GM19452 (cell line): ENCODE results near the gene FGG.
A peak's percentile ranks its signal among the peaks of the same experiment; 100 is the strongest.

Source experiments
- ATAC-seq: cut with Tn5 transposase; IDR thresholded peaks from one replicate; pipeline ENCODE4 v1.9.1; 2021; ENCODE audit not compliant: unreplicated experiment

Gene FGG

DNA sequence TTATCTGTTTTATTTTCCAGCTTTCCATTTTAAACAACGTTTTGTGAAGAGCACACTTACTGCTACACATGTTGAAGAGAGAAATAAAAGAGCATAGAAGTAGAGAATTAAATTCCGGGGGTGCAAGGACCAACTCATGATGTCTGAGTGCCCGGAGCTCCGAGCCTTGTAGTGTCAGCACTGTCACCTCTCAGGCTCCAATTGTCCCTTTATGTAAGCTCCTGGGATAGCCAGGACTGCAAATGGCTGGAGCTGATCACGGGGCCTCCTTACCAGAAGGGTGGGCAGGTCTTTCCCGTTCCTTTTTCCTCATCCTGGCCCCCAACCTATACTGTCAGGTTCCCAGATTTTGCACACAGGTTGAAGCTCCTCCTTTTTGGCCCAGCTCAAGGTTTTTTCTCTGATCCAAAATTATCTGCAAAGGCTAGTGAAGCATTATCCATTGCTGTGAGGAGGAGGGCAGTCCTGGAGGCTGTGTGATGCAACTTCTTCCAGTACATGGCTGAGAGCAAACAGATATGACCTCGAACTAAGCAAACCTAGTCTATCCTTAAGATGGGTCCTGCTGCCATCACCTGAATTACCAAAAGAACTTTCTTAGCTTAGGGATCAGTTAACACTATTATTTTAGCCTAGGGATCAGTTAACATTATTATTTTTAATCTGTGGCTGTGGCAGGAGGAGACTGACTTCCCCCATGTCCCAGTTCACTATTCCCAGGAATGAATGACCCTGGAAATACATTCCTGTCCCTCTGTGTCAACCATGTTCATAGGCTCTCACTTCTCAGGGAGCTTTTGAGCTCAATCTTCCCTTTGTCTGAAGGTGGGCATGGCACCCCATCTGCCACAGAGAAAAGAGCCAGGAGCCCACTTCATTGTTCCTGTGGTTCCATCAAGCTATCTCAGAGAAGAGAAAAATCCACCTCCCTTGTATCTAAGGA lies at the start of gene FGG:
Gene FGG (minus strand): TSS at position 185 of the 943 bp plus-strand sequence. CDS start 47 bp downstream, at position 138.
- ATAC-seq: no peak

- ATAC-seq: no peak
These were observed 47.6 kb upstream of the FGG start for GRCh38 chr4:154660052-154660451.

GRCh38 chr4:154658680-154659405 lies 46.4 kb upstream of the FGG start:
- no peak for ATAC-seq

DNA sequence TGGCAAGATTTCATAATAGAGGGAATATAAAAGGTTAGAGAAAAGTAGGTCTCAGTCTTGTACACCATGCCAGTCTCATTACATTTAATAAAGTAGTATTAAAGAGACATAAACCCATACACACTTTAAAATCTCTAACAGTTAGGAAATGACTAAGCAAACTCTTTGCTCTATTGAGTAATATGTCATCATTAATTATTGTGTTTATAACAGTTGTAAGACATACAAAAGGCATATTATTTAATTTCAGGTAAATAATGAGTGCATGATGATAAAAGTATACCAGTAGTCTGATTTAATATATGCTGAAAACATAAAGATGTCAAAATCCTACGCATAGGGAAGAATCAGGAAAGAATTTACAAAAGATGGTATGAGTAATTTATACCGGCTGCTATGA lies 31.0 kb upstream of the FGG start:
- no peak for ATAC-seq

DNA sequence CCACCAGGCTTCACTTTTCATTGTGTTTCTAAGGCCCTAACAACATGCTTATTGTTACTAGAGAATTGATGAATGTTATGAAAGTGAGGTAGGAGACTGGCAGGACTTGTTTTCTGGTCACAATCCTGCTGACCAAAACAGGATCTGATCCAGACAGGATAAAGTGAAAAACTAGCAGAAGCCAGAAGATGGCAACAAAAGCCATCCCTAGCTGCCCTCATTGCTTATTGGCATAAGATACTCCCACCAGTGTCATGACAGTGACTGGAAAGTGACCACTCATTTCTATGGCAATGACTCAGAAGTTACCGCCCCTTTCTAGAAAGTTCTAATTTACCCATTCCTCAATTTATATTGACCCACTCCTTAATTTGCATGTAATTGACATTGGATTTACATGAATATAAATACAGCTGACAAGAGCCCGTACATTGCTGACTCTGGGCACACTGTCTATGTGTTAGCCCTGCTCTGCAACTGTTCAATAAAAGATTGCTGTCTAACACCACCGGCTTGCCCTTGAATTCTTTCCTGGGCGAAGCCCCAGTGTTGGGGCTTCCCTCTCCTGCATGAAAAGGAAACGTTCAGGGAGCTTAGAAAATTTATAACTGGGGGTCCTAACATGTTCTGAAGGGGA lies 30.0 kb upstream of the FGG start:
- no peak for ATAC-seq

GRCh38 chr4:154640999-154641398 lies 28.5 kb upstream of the FGG start:
- ATAC-seq: no peak

DNA sequence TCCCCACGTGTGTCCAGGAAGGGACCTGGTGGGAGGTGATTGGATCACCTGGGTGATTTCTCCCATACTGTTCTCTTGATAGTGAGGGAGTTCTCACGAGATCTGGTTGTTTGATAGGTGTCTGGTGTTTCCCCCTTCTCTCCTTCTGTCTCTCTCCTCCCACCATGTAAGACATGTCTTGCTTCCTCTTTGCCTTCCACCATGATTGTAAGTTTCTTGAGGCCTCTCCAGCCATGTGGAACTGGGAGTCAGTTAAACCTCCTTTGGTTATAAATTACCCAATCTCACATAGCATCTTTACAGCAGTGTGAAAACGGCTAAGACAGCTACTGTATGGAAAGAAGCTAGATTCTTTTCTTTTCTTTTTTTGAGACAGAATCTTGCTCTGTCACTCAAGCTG lies 21.6 kb upstream of the FGG start:
- ATAC-seq: no peak

- ATAC-seq: no peak
These were observed 19.4 kb upstream of the FGG start for GRCh38 chr4:154631828-154632227.

DNA sequence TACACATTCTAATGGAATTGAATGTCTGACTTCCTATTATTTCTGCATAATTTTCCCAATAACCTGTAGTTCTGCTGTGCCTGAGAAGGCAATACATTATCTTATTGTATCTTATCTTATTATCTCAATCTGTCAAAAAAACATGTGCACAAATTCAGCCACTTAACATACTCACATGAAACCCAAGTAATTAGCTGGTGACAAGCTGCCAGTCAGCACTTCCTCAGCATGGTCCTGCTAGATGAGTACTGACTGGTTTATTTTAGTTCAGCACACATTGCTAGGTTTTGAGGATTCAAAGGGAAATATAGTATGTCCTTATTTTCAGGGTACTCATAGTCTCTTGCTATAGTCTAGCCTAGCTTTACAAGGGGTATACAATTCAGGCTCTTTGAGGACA lies 17.9 kb upstream of the FGG start:
- no peak for ATAC-seq

DNA sequence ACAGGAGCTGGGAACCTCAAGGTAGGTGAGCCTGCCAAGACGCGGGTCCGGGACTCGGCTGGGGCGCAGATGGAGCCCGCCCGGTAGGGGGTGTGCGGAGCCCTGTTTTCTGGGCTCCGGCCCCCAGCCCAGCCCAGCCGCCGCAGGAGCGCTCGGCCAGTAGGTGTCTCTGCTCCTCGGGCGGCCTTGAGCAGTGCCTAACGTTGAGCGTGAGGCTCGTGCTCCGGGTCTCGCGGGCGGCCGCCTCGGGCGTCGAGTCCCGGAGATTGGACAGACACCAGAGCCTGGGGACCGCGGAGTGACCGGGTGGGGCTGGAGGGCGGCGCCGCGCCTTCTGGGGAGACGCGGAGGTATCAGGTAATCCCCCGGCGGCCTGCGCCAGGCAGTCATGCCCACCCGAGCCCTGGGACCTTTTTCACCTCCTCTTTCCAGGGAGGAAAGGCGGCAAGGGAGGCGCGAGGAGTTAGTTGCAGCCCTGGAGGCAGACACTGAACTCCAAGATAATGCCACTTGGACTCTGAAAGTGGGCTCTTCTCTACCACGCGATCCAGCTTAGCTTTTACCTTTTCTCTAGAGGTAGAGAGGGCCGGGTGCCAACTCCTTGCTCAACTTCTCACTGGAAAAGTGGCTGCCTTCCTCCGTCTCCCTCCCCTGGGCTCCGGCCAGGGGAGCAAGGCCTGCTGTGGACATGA lies 14.5 kb upstream of the FGG start:
- ATAC-seq: peak; percentile 94

DNA sequence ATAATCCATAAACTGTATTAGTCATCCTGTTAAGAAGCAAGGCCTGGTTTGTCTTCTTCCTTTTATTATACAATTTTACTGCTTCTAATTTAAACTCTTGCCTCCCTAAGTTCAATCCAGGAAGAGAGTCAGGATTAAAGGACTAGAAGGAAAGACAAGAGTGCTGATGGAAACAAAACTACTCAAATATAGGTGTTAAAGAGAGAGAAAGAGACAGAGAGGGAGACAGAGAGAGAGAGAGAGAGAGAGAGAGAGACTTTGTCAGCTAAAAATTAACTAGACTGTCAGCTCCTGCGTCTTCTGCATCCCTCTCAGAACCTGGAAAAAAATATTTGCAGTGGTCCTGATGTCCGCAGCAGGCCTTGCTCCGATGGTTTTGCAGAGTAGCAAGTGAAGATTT lies 13.5 kb upstream of the FGG start:
- ATAC-seq: no peak

DNA sequence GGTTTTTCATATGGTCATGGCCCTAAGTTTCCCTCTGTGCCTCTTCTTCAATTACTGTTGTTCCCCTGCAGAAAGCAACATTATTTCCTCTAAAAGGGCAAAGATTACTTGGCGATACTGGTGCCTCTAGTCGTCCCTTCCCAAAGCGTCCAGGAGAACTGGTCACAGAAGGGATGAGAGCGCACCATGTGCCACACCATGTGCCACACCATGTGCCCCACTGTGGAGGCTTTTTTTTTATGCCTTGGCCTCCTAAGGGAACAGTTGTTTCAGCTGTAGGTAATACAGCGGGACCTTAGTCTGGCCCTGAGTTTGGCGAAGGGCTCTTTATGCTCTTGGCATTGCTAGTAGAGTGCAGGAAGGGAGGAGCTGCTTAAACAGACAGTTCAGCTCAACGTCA lies 11.5 kb upstream of the FGG start:
- ATAC-seq: no peak

DNA sequence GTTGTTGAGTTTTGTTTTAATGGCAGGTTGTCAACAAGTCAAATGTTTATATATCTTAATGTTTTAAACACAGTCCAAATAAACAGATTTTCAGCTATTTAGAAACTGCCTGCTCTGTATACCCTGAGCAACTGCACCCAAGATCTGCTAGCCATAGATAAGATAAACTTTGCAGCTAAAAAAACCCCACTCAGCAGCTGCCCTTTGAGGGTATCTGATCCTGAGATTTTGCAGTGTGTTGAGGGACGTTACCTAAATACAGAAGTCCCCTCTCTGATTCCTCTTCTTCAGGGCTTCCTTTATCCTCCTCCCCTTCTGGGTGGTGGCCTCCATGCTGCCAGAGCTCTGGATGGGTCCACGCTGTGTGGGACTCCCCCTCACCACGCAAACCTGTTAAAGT lies 11.0 kb upstream of the FGG start:
- no peak for ATAC-seq

DNA sequence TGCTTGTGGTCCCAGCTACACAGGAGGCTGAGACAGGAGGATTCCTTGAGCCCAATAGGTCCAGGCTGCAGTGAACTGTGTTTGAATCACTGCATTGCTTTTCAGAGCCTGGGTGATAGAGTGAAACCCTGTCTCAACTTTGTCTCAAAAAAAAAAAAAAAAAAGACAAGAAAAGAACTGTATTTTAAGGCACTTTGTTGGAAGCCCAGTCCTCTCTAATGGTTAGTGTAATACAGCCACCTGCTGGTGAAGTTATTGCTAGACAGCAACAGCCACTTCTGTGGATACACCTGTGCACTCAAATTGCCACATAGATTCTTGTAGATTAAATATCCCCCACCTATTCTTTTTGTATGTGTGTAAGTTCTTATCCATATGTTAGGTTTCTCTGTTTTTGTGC lies 10.1 kb upstream of the FGG start:
- ATAC-seq: peak; percentile 46

- ATAC-seq: no peak
These were observed 7.7 kb upstream of the FGG start for GRCh38 chr4:154620111-154620510.

- ATAC-seq: peak; percentile 66
These were observed 6.4 kb upstream of the FGG start for GRCh38 chr4:154618708-154619315.

DNA sequence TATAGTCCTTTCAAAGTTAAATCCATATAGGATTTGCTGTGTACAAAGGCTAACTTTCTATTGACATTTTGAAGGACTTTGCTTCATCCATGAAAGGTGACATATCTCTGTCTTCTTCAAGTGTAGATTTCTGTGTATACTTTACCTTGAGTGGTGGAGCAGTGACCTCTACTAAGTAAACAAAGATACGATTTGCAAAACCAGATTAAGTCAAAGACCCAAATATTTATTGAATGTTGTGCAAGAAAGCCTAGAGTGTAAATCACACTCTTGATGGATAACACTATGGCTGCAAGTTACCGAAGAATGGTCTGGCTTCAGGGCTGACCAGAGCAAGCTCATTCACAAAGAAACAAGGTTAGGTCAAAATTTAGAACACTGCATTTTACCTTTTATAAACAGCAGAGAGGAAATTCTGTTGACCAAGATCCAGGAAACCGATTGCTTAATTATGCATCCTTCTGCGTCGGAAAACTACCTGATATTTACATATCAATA lies 5.4 kb upstream of the FGG start:
- no peak for ATAC-seq

- ATAC-seq: peak; percentile 94
These were observed 4.3 kb upstream of the FGG start for GRCh38 chr4:154616731-154617130.

DNA sequence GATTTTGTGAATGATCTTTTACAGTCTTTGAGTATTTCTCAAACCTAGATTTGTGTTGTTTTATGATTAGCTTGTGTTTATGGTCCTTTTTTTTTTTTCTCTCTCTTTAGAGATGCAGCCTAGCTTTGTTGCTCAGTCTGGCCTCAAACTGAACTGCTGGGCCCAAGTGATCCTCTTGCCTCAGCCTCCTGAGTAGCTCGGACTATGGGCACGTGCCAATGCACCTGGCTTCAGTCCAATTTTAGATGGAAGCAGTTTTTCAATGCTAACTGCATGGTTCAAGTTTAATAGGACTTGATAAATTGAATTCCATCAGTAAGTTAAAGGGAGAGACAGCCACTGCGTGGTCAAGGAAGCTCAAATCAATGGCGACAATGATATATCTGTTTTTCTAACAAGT lies 3.8 kb upstream of the FGG start:
- no peak for ATAC-seq

DNA sequence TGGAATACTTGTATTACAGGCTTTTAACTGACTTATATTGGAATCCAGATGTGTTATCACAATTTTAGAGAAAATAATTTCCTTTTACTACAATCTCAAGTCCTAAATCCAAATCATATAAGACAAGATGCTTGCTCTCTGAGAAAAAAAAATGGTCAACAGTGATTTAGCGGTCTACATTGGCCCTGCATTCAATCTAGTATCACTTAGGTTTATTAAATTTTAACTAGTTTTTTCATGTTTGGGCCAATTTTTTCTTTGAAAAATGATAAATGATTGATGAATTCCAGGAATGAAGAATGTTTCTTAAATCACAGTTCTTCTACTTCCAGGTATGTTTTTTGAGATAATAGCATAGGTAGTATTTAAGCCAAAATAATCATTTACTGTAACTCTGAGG lies 2.8 kb upstream of the FGG start:
- no peak for ATAC-seq

DNA sequence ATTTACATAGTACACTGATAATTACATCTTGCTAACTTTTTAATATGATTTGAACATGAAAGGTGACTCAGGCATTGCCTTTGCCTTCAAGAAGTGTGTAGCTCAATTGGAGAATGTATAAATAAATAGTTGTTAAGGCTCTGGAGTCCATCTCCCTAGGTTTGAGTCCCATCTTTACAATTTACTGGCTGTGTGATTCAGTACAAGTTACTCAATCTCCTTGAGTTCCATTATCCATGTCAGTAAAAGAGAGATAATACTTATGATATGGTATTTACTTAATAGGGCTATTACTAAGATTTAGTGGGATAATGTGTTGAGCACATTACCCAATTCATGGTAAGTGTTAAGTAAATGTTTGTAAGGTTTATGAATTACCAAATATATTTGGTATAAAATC lies 1.9 kb upstream of the FGG start:
- no peak for ATAC-seq
